ELR (cell line): ENCODE results near the gene TRAPPC3.
"Not testable (repeated sequence)": the region's sequence is repeated elsewhere in the genome, so short reads cannot be mapped to it uniquely, and the experiment has no call there.

Source experiments
- DNase-seq: peaks from one replicate; pipeline ENCODE4 v3.0.0-alpha.2; 2015; ENCODE audit warnings: low read depth

TRAPPC3 gene

GRCh38 chr1:36166938-36167905, 17.9 kb upstream of the TRAPPC3 start:
- DNase-seq = peak; percentile 91

- DNase-seq = no peak
Measured at GRCh38 chr1:36166136-36166535, 16.9 kb upstream of the TRAPPC3 start.

- no peak for DNase-seq
Measured at GRCh38 chr1:36165145-36165544, 15.9 kb upstream of the TRAPPC3 start.

GRCh38 chr1:36164361-36164760, 15.1 kb upstream of the TRAPPC3 start:
- DNase-seq = no peak

GRCh38 chr1:36163426-36163825, 14.1 kb upstream of the TRAPPC3 start:
- no peak for DNase-seq

- no peak for DNase-seq
Measured at GRCh38 chr1:36162680-36163239, 13.5 kb upstream of the TRAPPC3 start.

GRCh38 chr1:36161641-36162531, 12.6 kb upstream of the TRAPPC3 start:
- DNase-seq = peak; percentile 71

- DNase-seq = peak; percentile 89
Measured at GRCh38 chr1:36160949-36161485, 11.7 kb upstream of the TRAPPC3 start.

GRCh38 chr1:36160388-36160948, 11.2 kb upstream of the TRAPPC3 start:
- DNase-seq = no peak

- no peak for DNase-seq
Measured at GRCh38 chr1:36159614-36160387, 10.5 kb upstream of the TRAPPC3 start.

- DNase-seq = not testable (repeated sequence)
Measured at GRCh38 chr1:36158827-36159252, 9.6 kb upstream of the TRAPPC3 start.

- DNase-seq = no peak
Measured at GRCh38 chr1:36157973-36158826, 8.9 kb upstream of the TRAPPC3 start.

GRCh38 chr1:36157115-36157903, 8.0 kb upstream of the TRAPPC3 start:
- DNase-seq = no peak

GRCh38 chr1:36156329-36157114, 7.2 kb upstream of the TRAPPC3 start:
- peak; percentile 66 for DNase-seq

- DNase-seq = peak; percentile 92
Measured at GRCh38 chr1:36155408-36156328, 6.4 kb upstream of the TRAPPC3 start, which contains the start of gene MAP7D1. MAP7D1 (plus strand) TSS chr1:36156160; CDS start chr1:36156418, 258 bp downstream.

GRCh38 chr1:36154765-36155407, 5.6 kb upstream of the TRAPPC3 start:
- no peak for DNase-seq

- no peak for DNase-seq
Measured at GRCh38 chr1:36154335-36154734, 5.0 kb upstream of the TRAPPC3 start.
